NOMO-1 (cell line): ENCODE results near the gene ARFGAP3.
A peak's percentile ranks its signal among the peaks of the same experiment; 100 is the strongest.
"Not testable (repeated sequence)": the region's sequence is repeated elsewhere in the genome, so short reads cannot be mapped to it uniquely, and the experiment has no call there.

Experiments
- DNase-seq, 2 experiments: peaks; one replicate each; lab custom pipeline; 2025; ENCODE audit not compliant: unreplicated experiment in 2 of 2; lab: John Stamatoyannopoulos, UW

ARFGAP3 gene

GRCh38 chr22:42799061-42799460, 58.0 kb downstream of the ARFGAP3 start:
- DNase-seq, result no peak

GRCh38 chr22:42797011-42797410, 60.1 kb downstream of the ARFGAP3 start:
- no peak for DNase-seq

GRCh38 chr22:42796081-42796480, 61.0 kb downstream of the ARFGAP3 start:
- DNase-seq, result no peak

- DNase-seq, result no peak
These were observed 62.2 kb downstream of the ARFGAP3 start for GRCh38 chr22:42794551-42795510.

GRCh38 chr22:42793848-42794405, 63.1 kb downstream of the ARFGAP3 start:
- no peak for DNase-seq

GRCh38 chr22:42792909-42793847, 63.9 kb downstream of the ARFGAP3 start:
- no peak for DNase-seq

- DNase-seq, result no peak
These were observed 64.6 kb downstream of the ARFGAP3 start for GRCh38 chr22:42792453-42792908.

GRCh38 chr22:42791721-42792452, 65.2 kb downstream of the ARFGAP3 start:
- DNase-seq, result no peak

- DNase-seq, result no peak
These were observed 68.6 kb downstream of the ARFGAP3 start for GRCh38 chr22:42788466-42788865.

GRCh38 chr22:42788021-42788420, 69.1 kb downstream of the ARFGAP3 start:
- no peak for DNase-seq

- no peak for DNase-seq
These were observed 69.7 kb downstream of the ARFGAP3 start for GRCh38 chr22:42787357-42787736.

GRCh38 chr22:42786606-42787356, 70.3 kb downstream of the ARFGAP3 start:
- DNase-seq, result no peak

- DNase-seq, result no peak
These were observed 71.2 kb downstream of the ARFGAP3 start for GRCh38 chr22:42785706-42786499.

GRCh38 chr22:42782306-42782705, 74.8 kb downstream of the ARFGAP3 start:
- DNase-seq, result not testable (repeated sequence)

GRCh38 chr22:42780070-42780540, 77.0 kb downstream of the ARFGAP3 start:
- peak; percentile 62 to 80 for DNase-seq

- DNase-seq, result no peak
These were observed 79.9 kb downstream of the ARFGAP3 start for GRCh38 chr22:42777126-42777525.

- DNase-seq, result no peak
These were observed 83.9 kb downstream of the ARFGAP3 start for GRCh38 chr22:42773167-42773566.

- no peak for DNase-seq
These were observed 84.4 kb downstream of the ARFGAP3 start for GRCh38 chr22:42772647-42773046.
